Smooth muscle cell (in vitro differentiated cells): Measurements from ENCODE around the gene PILRA. TPM values are rescaled to one million over a fixed set of nuclear protein-coding genes. Genes with fewer than 3 reads are reported as not detected.
"Not testable (repeated sequence)": the region's sequence is repeated elsewhere in the genome, so short reads cannot be mapped to it uniquely, and the experiment has no call there.

Source experiments
- DNase-seq: peaks from one replicate; lab custom pipeline; 2025; ENCODE audit not compliant: unreplicated experiment; lab: John Stamatoyannopoulos, UW
- H2AFZ ChIP-seq: fragments of 200-600 bp; sonication (generic); 2 replicates; pipeline ENCODE4 v1.6.0; 2016; ENCODE audit warnings: antibody characterized with exemption, low read depth, mild to moderate bottlenecking
- H3F3A ChIP-seq: fragments of 200-600 bp; sonication (generic); 2 replicates; pipeline ENCODE4 v1.6.0; 2017; ENCODE audit warnings: antibody characterized with exemption, low read depth
- H3K27ac ChIP-seq: fragments of 200-600 bp; sonication (generic); 2 replicates; pipeline ENCODE4 v1.5.1; 2016; ENCODE audit warnings: low read depth, mild to moderate bottlenecking
- H3K27me3 ChIP-seq: fragments of 200-600 bp; sonication (generic); 2 replicates; pipeline ENCODE4 v1.6.1; 2016; ENCODE audit warnings: low read depth, mild to moderate bottlenecking
- H3K36me3 ChIP-seq: fragments of 200-600 bp; sonication (generic); 2 replicates; pipeline ENCODE4 v1.5.1; 2016; ENCODE audit warnings: low read depth
- H3K4me1 ChIP-seq: fragments of 200-600 bp; sonication (generic); 2 replicates; pipeline ENCODE4 v1.5.1; 2016; ENCODE audit warnings: low read depth
- H3K4me2 ChIP-seq: fragments of 200-600 bp; sonication (generic); 2 replicates; pipeline ENCODE4 v1.6.0; 2016; ENCODE audit warnings: mild to moderate bottlenecking
- H3K4me3 ChIP-seq: fragments of 200-600 bp; sonication (generic); 2 replicates; pipeline ENCODE4 v1.5.1; 2016; ENCODE audit warnings: mild to moderate bottlenecking
- H3K79me2 ChIP-seq: fragments of 200-600 bp; sonication (generic); 2 replicates; pipeline ENCODE4 v1.6.0; 2016; ENCODE audit warnings: low read depth, mild to moderate bottlenecking
- H3K9ac ChIP-seq: fragments of 200-600 bp; sonication (generic); 2 replicates; pipeline ENCODE4 v1.6.0; 2016; ENCODE audit warnings: low read depth
- H3K9me3 ChIP-seq: fragments of 200-600 bp; sonication (generic); replicated peaks from 2 replicates; pipeline ENCODE4 v1.5.1; 2016; ENCODE audit warnings: low read depth
- H4K20me1 ChIP-seq: fragments of 200-600 bp; sonication (generic); 2 replicates; pipeline ENCODE4 v1.6.0; 2016; ENCODE audit warnings: low read depth
- CTCF ChIP-seq: fragments of 200-600 bp; sonication (generic); IDR thresholded peaks from 2 replicates; pipeline ENCODE4 v1.5.1; 2017; ENCODE audit warnings: borderline replicate concordance, mild to moderate bottlenecking, antibody characterized with exemption; ENCODE audit not compliant: insufficient read depth, poor library complexity, severe bottlenecking
- WGBS: methylation state at CpG from one replicate; pipeline ENCODE4 v1.1.7; 2016; ENCODE audit warnings: low lambda C conversion rate; 5-methylcytosine and 5-hydroxymethylcytosine counted together
- polyA plus RNA-seq: library from polyadenylated mRNA; unstranded; fragments of >200 nt; fragmentation: Nextera tagmentation; extraction: Ambion mirVana; gene quantifications from 2 replicates; pipeline ENCODE4 v1.2.1, GENCODE V29; 2016
- total RNA-seq: library from RNA; depleted of rRNA; stranded (reverse); fragments of >200 nt; gene quantifications from 2 replicates; pipeline ENCODE4 v1.2.3, GENCODE V29; 2014

The PILRA gene
- total and polyA plus RNA-seq, 2 experiments from 2014 or later, result 1.4 to 2.0 TPM

DNA sequence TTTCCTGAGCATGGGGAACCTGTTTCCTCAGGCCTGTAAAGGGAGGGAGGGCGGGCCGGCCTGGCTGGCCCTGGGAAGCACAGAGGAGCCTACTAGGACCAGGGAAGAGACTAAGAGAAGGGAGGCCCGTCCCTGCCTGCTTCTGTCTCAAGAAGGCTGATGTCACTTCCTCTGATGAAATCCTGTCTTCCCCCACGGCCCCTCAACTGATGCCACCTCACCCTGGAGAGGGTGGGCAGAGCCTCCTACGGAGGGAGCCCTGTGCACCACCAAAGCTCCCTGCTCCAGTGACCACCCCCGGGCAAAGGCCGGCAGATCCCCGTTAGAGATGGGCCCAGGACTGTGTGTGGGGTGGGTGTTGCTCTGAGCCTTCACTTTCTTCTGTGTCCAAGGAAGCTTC, 1.0 kb upstream of the PILRA start:
- Histone ChIP-seq H3K9ac (no peak overlapping the region), H3F3A (no peaks in the 10 kb centered on the region), H3K79me2 (no peaks in the 10 kb centered on the region), H3K27me3 (no peaks in the 10 kb centered on the region), H3K4me1 (peaks cover 10% of the 10 kb centered on the region), H3K36me3 (no peaks in the 10 kb centered on the region), H3K4me2 (peak overlapping the region; percentile 31), H4K20me1 (no peaks in the 10 kb centered on the region), H3K27ac (no peak overlapping the region), H2AFZ (no peak overlapping the region), H3K9me3 (no peaks in the 10 kb centered on the region), H3K4me3 (no peak overlapping the region)
- TF ChIP-seq CTCF, result no peak
- WGBS, result 48% methylated on average over 6 of the region's 8 CpGs
- DNase-seq, result no peak

- H3K9me3 ChIP-seq, result no peaks in the 10 kb centered on the region
- H3F3A ChIP-seq, result no peaks in the 10 kb centered on the region
- TF ChIP-seq CTCF, result no peak
- no peaks in the 10 kb centered on the region for H4K20me1 ChIP-seq
- H3K36me3 ChIP-seq, result no peaks in the 10 kb centered on the region
- WGBS, result 77% methylated on average over 6 of the region's 6 CpGs
- no peak for DNase-seq
- H3K27ac ChIP-seq, result no peak overlapping the region
- H3K79me2 ChIP-seq, result no peaks in the 10 kb centered on the region
- no peak overlapping the region for H3K9ac ChIP-seq
- peak overlapping the region; percentile 31 for H3K4me2 ChIP-seq
- H3K27me3 ChIP-seq, result no peaks in the 10 kb centered on the region
- peaks cover 10% of the 10 kb centered on the region for H3K4me1 ChIP-seq
- H3K4me3 ChIP-seq, result no peak overlapping the region
- no peak overlapping the region for H2AFZ ChIP-seq
Observed at GRCh38 chr7:100372694-100373093, 593 bp upstream of the PILRA start.

DNA sequence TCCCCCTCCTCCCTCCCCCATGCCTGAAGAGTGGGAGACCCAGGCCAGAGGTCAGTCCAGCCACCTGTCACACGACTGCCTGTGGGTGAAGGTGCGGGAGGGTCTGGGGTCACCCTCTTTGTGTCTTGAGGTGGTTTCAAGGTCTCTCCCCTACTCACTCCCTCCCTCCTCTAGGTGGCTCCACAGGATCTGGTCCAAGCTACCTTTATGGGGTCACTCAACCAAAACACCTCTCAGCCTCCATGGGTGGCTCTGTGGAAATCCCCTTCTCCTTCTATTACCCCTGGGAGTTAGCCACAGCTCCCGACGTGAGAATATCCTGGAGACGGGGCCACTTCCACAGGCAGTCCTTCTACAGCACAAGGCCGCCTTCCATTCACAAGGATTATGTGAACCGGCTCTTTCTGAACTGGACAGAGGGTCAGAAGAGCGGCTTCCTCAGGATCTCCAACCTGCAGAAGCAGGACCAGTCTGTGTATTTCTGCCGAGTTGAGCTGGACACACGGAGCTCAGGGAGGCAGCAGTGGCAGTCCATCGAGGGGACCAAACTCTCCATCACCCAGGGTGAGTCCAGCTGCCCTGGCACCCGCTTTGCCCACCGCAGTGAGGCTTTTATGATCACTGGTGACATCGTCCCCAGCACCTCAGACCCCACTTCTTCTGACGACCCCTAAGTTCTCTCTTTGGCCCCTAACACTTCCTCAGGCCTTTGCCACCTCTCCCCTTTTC, 747 bp downstream of the PILRA start:
- not testable (repeated sequence) for DNase-seq, H3K9me3 ChIP-seq, H4K20me1 ChIP-seq

DNA sequence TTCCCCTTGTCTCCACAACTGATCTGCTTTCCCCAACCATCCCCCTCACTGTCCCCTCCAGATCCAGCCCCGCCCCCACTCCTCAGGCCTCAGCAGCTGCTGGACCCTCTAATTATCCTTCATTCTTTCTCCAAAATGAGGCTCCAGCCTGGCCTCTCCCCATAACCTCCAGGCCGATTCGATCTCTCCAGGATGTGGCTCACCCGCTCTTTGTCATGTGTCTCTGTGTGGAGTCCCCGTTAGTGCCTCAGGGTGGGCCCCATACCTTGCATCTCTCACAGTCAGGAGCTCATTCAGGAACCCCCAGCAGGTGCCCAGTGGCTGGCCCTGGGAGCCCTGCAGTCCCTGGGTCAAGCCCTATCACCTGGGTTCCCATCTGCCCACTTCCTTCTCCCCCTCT, 1.3 kb downstream of the PILRA start:
- no peak overlapping the region for H3K4me2 ChIP-seq
- H4K20me1 ChIP-seq, result no peaks in the 10 kb centered on the region
- no peaks in the 10 kb centered on the region for H3K36me3 ChIP-seq
- no peak overlapping the region for H3K27ac ChIP-seq
- H2AFZ ChIP-seq, result no peak overlapping the region
- 87% methylated on average over 5 of the region's 5 CpGs for WGBS
- no peaks in the 10 kb centered on the region for H3K9me3 ChIP-seq
- no peak overlapping the region for H3K4me3 ChIP-seq
- H3F3A ChIP-seq, result no peaks in the 10 kb centered on the region
- no peaks in the 10 kb centered on the region for H3K27me3 ChIP-seq
- H3K79me2 ChIP-seq, result no peaks in the 10 kb centered on the region
- no peak for TF ChIP-seq CTCF
- DNase-seq, result no peak
- no peak overlapping the region for H3K9ac ChIP-seq
- H3K4me1 ChIP-seq, result peaks cover 7% of the 10 kb centered on the region

More for the DNA sequence above, 747 bp downstream of the PILRA start:
- not testable (repeated sequence) for H3K36me3 ChIP-seq, H3K27ac ChIP-seq, H3F3A ChIP-seq, H3K79me2 ChIP-seq, H3K4me3 ChIP-seq, H3K4me2 ChIP-seq, H2AFZ ChIP-seq, H3K27me3 ChIP-seq, H3K9ac ChIP-seq
- peaks cover 10% of the 10 kb centered on the region for H3K4me1 ChIP-seq
- 85% methylated on average over 14 of the region's 15 CpGs for WGBS
